HG02852 (cell line): Measurements from ENCODE around the gene PRKCQ.
A peak's percentile ranks its signal among the peaks of the same experiment; 100 is the strongest.

ENCODE experiments used
- ATAC-seq: cut with Tn5 transposase; IDR thresholded peaks from one replicate; pipeline ENCODE4 v1.9.1; 2021; ENCODE audit warnings: mild to moderate bottlenecking, moderate library complexity; ENCODE audit not compliant: unreplicated experiment

Gene PRKCQ

GRCh38 chr10:6579904-6580278 is at the start of gene PRKCQ:
Gene PRKCQ, minus strand, starts transcription at chr10:6580276. Its CDS starts 65,141 bp downstream, at chr10:6515135.
- peak; percentile 18 for ATAC-seq

- no peak for ATAC-seq
Observed at GRCh38 chr10:6625428-6625827, 45.4 kb upstream of the PRKCQ start.

- no peak for ATAC-seq
Observed at GRCh38 chr10:6624392-6624791, 44.3 kb upstream of the PRKCQ start.

GRCh38 chr10:6622921-6623320 is 42.8 kb upstream of the PRKCQ start:
- no peak for ATAC-seq

- ATAC-seq = no peak
Observed at GRCh38 chr10:6621536-6621935, 41.5 kb upstream of the PRKCQ start.

- ATAC-seq = no peak
Observed at GRCh38 chr10:6619660-6620059, 39.6 kb upstream of the PRKCQ start.

GRCh38 chr10:6618340-6618739 is 38.3 kb upstream of the PRKCQ start:
- no peak for ATAC-seq

- ATAC-seq = no peak
Observed at GRCh38 chr10:6617309-6618076, 37.4 kb upstream of the PRKCQ start.

GRCh38 chr10:6615971-6616370 is 35.9 kb upstream of the PRKCQ start:
- no peak for ATAC-seq

- no peak for ATAC-seq
Observed at GRCh38 chr10:6612371-6612770, 32.3 kb upstream of the PRKCQ start.

- ATAC-seq = no peak
Observed at GRCh38 chr10:6610647-6611046, 30.6 kb upstream of the PRKCQ start.

- no peak for ATAC-seq
Observed at GRCh38 chr10:6609625-6610024, 29.5 kb upstream of the PRKCQ start.

- ATAC-seq = no peak
Observed at GRCh38 chr10:6607778-6608177, 27.7 kb upstream of the PRKCQ start.

GRCh38 chr10:6607182-6607581 is 27.1 kb upstream of the PRKCQ start:
- no peak for ATAC-seq

- ATAC-seq = no peak
Observed at GRCh38 chr10:6603142-6604125, 23.4 kb upstream of the PRKCQ start.

- no peak for ATAC-seq
Observed at GRCh38 chr10:6602700-6603084, 22.6 kb upstream of the PRKCQ start.

- no peak for ATAC-seq
Observed at GRCh38 chr10:6602026-6602699, 22.1 kb upstream of the PRKCQ start.

GRCh38 chr10:6601246-6601805 is 21.2 kb upstream of the PRKCQ start:
- ATAC-seq = no peak

GRCh38 chr10:6600224-6600987 is 20.3 kb upstream of the PRKCQ start:
- no peak for ATAC-seq

GRCh38 chr10:6598679-6599078 is 18.6 kb upstream of the PRKCQ start:
- no peak for ATAC-seq
